Nephron (organoid): ENCODE measurements around the gene SLC12A3.

ENCODE experiments used
- H3K27ac Mint-ChIP-seq, 3 experiments: 2 replicates each; pipeline ENCODE4 v1.8.0; 2020; ENCODE audit warnings: mixed read lengths in 3 of 3, mild to moderate bottlenecking in 2 of 3, moderate library complexity in 1 of 3
- H3K27me3 Mint-ChIP-seq: 2 replicates; pipeline ENCODE4 v1.8.0; 2021; ENCODE audit warnings: low read depth, mild to moderate bottlenecking, moderate library complexity, mixed read lengths
- H3K36me3 Mint-ChIP-seq: 2 replicates; pipeline ENCODE4 v1.8.0; 2020; ENCODE audit warnings: low read depth, mixed read lengths
- H3K4me1 Mint-ChIP-seq: 2 replicates; pipeline ENCODE4 v1.8.0; 2020; ENCODE audit warnings: mixed read lengths
- H3K4me3 Mint-ChIP-seq, 3 experiments: 2 replicates each; pipeline ENCODE4 v1.8.0; 2020; ENCODE audit warnings: mild to moderate bottlenecking in 3 of 3, mixed read lengths in 3 of 3, moderate library complexity in 2 of 3
- H3K9me3 Mint-ChIP-seq: 2 replicates; pipeline ENCODE4 v1.8.0; 2020; ENCODE audit warnings: mixed read lengths
- CTCF ChIP-seq, 3 experiments: fragments of 200-600 bp; sonication (generic); IDR thresholded peaks; one replicate each; pipeline ENCODE4 v1.5.0; 2021; ENCODE audit warnings: antibody characterized with exemption in 3 of 3; ENCODE audit not compliant: unreplicated experiment in 3 of 3

SLC12A3 gene

GRCh38 chr16:56960681-56961281 lies 95.8 kb downstream of the SLC12A3 start:
- Mint-ChIP-seq H3K27ac (peak overlapping the region; percentile 43 to 83 (median 82)), H3K4me1 (peaks cover 18% of the 10 kb centered on the region), H3K27me3 (no peaks in the 10 kb centered on the region), H3K9me3 (no peaks in the 10 kb centered on the region), H3K36me3 (no peaks in the 10 kb centered on the region), H3K4me3 (no peak overlapping the region)
- TF ChIP-seq CTCF (IDR thresholded peaks at IDR 0.05; ENCODE audit: unreplicated experiment in 3 of 3), result no peak

GRCh38 chr16:56961386-56961785 lies 96.4 kb downstream of the SLC12A3 start:
- H3K4me3 Mint-ChIP-seq, result no peak overlapping the region
- H3K4me1 Mint-ChIP-seq, result peaks cover 24% of the 10 kb centered on the region
- no peaks in the 10 kb centered on the region for H3K36me3 Mint-ChIP-seq
- no peaks in the 10 kb centered on the region for H3K9me3 Mint-ChIP-seq
- no peaks in the 10 kb centered on the region for H3K27me3 Mint-ChIP-seq
- no peak for TF ChIP-seq CTCF (IDR thresholded peaks at IDR 0.05; ENCODE audit: unreplicated experiment in 3 of 3)
- H3K27ac Mint-ChIP-seq, result peak overlapping the region; percentile 43 to 83 (median 82)

- Mint-ChIP-seq H3K36me3 (no peaks in the 10 kb centered on the region), H3K27me3 (no peaks in the 10 kb centered on the region), H3K4me1 (peaks cover 24% of the 10 kb centered on the region), H3K4me3 (no peak within 1 kb of the TSS), H3K9me3 (no peaks in the 10 kb centered on the region), H3K27ac (peak within 1 kb of the TSS; percentile 43 to 83 (median 82))
- TF ChIP-seq CTCF (IDR thresholded peaks at IDR 0.05; ENCODE audit: unreplicated experiment in 3 of 3), result no peak
Observed at GRCh38 chr16:56961851-56962281, 96.9 kb downstream of the SLC12A3 start, which contains the start of gene CETP. CETP (plus strand) TSS chr16:56961950; CDS start chr16:56961980, 30 bp downstream.

GRCh38 chr16:56964243-56965148 lies 99.5 kb downstream of the SLC12A3 start:
- Mint-ChIP-seq H3K27me3 (no peaks in the 10 kb centered on the region), H3K27ac (peak overlapping the region; percentile 79 to 94 (median 87)), H3K4me1 (peaks cover 24% of the 10 kb centered on the region), H3K9me3 (no peaks in the 10 kb centered on the region), H3K4me3 (no peak overlapping the region), H3K36me3 (no peaks in the 10 kb centered on the region)
- TF ChIP-seq CTCF (IDR thresholded peaks at IDR 0.05; ENCODE audit: unreplicated experiment in 3 of 3), result peak; percentile 57 to 76 (median 63)
